ENCODE results near the gene KLF13.

DNA sequence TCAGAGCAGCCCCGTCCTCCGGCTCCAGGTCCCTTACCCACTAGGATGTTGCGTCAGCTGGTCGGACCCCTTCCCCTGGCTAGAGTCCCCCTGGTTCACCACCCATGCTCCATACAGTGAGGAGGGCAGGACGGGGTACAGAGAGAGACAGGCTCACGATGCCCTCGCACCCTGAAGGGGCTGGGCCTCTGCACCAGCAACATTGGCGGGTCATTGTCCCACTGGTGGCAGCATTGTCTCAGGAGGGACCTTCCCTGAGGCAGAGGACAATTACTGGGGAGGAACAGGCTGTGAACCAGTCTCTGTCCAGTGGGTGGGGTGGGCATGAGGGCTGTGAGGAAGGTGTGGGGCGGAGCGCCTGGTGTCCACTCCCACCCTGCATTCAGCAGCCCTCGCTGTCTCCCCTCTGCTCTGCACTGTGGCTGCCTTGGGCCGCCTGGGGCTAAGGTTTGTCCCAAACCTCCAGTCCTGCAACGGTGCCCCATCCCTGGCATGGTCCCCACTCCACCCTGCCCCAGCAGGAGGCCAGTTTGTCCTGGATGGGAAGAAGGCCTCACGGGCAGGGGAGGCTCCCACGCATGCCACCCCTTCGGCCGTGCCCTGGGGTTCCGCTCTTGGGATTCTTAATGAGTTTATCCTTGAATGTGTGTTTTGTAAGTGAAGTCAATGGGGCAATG, 48.0 kb upstream of the KLF13 start:
- TF ChIP-seq, protein P1, sequence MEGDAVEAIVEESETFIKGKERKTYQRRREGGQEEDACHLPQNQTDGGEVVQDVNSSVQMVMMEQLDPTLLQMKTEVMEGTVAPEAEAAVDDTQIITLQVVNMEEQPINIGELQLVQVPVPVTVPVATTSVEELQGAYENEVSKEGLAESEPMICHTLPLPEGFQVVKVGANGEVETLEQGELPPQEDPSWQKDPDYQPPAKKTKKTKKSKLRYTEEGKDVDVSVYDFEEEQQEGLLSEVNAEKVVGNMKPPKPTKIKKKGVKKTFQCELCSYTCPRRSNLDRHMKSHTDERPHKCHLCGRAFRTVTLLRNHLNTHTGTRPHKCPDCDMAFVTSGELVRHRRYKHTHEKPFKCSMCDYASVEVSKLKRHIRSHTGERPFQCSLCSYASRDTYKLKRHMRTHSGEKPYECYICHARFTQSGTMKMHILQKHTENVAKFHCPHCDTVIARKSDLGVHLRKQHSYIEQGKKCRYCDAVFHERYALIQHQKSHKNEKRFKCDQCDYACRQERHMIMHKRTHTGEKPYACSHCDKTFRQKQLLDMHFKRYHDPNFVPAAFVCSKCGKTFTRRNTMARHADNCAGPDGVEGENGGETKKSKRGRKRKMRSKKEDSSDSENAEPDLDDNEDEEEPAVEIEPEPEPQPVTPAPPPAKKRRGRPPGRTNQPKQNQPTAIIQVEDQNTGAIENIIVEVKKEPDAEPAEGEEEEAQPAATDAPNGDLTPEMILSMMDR (IDR thresholded peaks at IDR 0.05; ENCODE audit: low read depth, low read length), result no peak
- TF ChIP-seq POLR2A (IDR thresholded peaks at IDR 0.05; ENCODE audit: extremely low read depth, insufficient read length), result no peak
- no peak for TF ChIP-seq MAX (IDR thresholded peaks at IDR 0.05; ENCODE audit: low read depth, low read length)
- TF ChIP-seq MYC (IDR thresholded peaks at IDR 0.05; ENCODE audit: low read depth, low read length), result no peak
